Activated CD4-positive, alpha-beta T cell treated with anti-CD3 and anti-CD28 coated beads, Interleukin-2, amount 50 U/mL, for 1 hour (primary cell): Measurements from ENCODE around the gene LSM14A.
"Not testable (repeated sequence)": the region's sequence is repeated elsewhere in the genome, so short reads cannot be mapped to it uniquely, and the experiment has no call there.

Experiments used
- DNase-seq: peaks from one replicate; pipeline ENCODE4 v3.0.0-alpha.2; 2020

Gene LSM14A

GRCh38 chr19:34171877-34172660 is at the start of gene LSM14A:
TSS of gene LSM14A (plus strand) at chr19:34172504. CDS start at chr19:34172643, 139 bp downstream.
- peak; percentile 92 for DNase-seq

DNA sequence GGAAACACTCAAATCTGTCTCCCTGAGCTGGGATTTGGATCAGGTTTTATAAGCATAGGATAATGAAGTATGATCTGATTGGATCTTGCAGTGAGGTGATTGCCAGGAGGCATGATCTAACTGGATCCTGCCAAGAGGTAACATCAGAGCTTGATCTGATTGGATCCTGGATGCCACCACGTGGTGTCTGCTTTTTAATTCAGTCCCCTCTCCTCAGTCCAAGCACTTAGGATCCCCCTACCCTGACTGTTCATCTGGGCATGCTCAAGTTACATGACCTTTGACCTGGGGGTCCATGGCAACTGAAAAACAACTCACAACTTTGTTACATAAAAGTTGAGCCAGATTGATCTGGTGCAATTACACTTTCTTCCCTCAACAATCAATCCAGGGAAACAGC is 47.5 kb upstream of the LSM14A start:
- no peak for DNase-seq

GRCh38 chr19:34126966-34127365 is 45.3 kb upstream of the LSM14A start:
- DNase-seq: no peak

DNA sequence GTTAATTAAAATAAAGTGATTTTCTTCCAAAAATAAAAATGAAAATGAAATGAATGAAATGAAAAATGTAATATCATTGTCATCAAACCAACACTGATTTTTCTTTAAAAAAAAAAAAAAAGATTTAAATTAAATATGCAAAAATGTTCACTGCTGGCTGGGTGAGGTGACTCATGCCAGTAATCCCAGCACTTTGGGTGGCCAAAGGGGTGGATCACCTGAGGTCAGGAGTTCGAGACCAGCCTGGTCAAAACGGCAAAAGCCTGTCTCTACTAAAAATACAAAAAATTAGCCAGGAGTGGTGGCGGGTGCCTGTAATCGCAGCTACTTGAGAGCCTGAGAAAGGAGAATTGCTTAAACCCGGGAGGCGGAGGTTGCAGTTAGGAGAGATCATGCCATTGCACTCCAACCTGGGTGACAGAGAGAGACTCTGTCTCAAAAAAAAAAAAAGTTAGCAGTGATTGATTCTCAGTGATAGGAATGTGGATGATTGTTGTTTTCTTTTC is 44.6 kb upstream of the LSM14A start:
- DNase-seq: no peak

DNA sequence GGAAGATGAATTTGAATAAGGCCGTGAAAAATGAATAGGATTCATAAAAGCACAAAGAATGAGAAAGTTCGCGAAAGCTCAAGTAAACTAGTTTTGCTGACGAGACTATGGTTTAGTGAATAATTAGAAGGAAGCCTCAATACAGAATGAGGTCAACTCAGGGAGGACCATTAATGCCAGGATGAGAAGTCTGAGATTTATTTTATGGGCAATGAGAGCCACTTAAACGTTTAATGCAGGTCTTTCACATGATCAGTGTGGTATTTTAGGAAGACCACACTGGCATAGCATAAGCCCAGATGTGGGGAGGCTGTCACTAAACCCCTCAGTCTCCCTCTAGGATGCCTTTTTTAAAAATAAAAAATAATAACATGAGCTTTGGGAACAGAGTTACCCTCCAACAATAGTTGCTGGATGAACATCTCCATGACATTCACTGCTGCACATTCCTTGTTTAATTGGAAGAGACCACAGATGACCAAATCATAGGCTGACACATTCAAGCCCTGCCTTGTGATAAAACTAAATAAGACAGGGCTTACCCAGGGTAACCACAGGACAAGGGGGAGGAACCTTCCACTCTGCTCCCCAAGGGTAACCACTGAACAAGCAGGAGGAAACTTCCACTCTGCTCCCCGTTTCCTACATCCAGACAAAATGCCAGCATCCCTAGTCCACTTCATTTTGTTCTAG is 43.6 kb upstream of the LSM14A start:
- DNase-seq: no peak

- no peak for DNase-seq
Measured at GRCh38 chr19:34131100-34131499, 41.2 kb upstream of the LSM14A start.

- not testable (repeated sequence) for DNase-seq
Measured at GRCh38 chr19:34132145-34132544, 40.2 kb upstream of the LSM14A start.

- DNase-seq: not testable (repeated sequence)
Measured at GRCh38 chr19:34132706-34133105, 39.6 kb upstream of the LSM14A start.

DNA sequence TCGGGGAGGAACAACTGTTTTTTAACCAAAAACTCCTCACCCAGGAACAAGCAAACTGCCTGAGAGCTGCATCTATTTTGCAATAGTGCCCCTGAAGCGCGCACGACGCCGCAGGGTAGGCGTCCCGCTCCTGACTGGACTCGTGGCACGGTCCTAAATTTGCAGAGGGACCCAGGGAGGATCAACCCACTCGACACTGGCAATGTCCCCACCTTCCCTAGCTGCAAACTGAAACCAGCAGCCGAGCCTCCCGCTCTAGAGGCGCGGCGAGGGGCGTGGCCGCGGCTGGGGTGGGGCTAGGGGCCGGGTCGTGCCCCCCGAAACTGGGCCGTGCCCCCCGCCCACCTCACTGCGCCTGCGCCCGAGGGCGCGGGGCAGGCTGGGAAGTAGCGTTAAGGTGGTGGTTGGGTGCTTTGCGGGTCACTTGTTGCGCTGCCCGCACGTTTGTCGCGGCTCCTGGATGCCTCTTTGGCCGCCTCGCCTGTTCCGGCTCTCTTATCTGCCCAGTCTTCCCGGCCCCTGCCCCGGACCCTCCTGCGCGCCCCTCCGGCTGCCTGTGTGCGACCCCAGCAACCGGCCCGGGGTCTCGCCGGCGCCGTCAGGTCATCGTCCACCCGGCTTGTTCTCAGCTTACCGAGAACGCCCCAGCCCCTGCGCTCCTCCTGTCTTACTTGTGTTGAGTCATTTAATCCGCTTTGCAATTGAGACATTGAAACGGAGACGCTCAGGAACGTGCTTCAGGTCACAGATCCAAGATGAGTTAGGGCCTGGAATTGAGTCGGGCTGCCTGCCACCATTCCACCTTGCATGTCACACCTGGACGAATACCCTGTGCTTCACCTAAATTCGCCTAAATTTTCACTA is 37.9 kb upstream of the LSM14A start:
- peak; percentile 83 for DNase-seq

GRCh38 chr19:34135054-34135800 is 37.1 kb upstream of the LSM14A start:
- no peak for DNase-seq

GRCh38 chr19:34135821-34136611 is 36.3 kb upstream of the LSM14A start:
- no peak for DNase-seq

- no peak for DNase-seq
Measured at GRCh38 chr19:34141025-34141424, 31.3 kb upstream of the LSM14A start.

- no peak for DNase-seq
Measured at GRCh38 chr19:34142440-34142839, 29.9 kb upstream of the LSM14A start.

DNA sequence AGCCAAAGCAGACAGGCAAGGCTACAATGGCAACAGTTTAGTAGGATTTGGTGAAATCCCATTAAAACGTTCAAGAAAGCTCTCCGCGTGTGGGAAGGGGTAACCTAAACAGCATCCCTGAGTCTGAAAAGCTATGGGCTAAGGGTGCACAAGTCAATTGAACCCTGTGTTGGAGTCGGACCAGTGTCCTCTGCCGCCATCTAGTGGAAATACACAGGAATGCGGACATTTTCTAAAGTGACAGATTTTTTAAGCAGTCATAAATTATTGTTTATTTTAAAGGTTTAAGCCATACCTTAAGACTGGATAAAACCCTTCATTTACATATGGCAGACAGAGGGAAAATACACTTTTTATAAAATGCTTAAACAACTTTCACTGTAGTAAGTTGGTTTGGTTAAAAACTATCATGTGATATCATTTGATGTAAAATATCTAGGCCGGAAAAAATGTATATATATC is 26.5 kb upstream of the LSM14A start:
- DNase-seq: peak; percentile 45

- no peak for DNase-seq
Measured at GRCh38 chr19:34148658-34149185, 23.6 kb upstream of the LSM14A start.

GRCh38 chr19:34149873-34150272 is 22.4 kb upstream of the LSM14A start:
- DNase-seq: no peak

GRCh38 chr19:34150558-34150957 is 21.7 kb upstream of the LSM14A start:
- no peak for DNase-seq

DNA sequence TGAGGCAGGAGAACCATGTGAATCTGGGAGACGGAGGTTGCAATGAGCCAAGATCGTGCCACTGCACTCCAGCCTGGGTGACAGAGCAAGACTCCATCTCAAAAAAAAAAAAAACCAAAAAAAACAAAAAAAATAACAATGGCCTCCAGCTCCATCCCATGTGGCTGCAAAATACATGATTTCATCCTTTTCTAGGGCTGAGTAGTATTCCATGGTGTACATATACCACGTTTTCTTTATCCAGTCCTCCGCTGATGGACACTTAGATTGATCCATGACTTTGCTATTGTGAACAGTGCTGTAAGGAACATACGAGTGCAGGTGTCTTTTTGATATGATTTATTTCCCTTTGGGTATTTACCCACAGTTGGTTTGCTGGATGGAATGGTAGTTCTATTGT is 20.9 kb upstream of the LSM14A start:
- DNase-seq: no peak

DNA sequence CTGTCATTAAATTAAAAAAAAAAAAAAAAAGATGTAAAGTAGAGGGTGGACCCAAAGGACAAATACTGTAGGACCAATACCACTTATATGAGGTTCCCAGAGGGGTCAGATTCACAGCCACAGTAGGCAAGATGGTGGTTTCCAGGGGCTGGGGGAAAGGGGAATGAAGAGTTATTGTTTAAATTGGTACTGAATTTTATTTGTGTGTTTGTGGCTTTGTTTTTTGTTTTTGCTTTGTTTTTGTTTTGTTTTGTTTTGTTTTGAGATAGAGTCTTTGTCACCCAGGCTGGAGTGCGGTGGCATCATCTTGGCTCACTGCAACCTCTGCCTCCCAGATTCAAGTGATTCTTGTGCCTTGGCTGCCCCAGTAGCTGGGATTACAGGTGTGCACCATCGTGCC is 17.9 kb upstream of the LSM14A start:
- no peak for DNase-seq

DNA sequence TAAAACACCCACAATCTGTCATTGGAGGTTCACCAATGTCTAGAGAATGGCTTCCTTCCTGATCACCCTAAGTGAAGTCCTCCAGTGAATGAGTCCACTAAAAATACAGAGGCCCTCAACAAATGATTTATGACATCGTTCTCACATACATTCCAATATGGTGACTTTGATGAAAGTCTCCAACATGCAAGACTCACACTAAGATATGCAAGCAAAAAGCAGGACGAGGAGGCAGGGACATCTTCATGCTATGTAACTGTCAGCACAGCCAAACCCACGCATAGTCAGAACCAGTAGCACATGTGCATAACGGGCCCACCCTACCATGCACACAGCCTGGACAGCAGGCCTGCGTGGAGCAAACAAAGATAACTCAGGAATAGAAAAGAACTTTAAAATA is 16.6 kb upstream of the LSM14A start:
- no peak for DNase-seq

DNA sequence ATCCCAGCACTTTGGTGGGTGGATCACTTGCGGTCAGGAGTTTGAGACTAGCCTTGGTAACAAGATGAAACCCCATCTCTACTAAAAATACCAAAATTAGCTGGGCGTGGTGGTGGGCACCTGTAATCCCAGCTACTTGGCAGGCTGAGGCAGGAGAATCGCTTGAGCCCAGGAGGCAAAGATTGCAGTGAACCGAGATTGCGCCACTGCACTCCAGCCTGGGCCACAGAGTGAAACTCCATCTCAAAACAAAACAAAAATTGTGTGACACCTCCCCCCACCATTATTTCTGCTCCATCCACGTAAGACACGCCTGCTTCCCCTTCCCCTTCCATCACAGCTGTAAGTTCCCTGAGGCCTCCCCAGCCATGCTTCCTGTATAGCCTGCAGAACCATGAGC is 13.3 kb upstream of the LSM14A start:
- DNase-seq: not testable (repeated sequence)
